ENCODE results near the gene PRSS27.
A peak's percentile ranks its signal among the peaks of the same experiment; 100 is the strongest.

PRSS27 gene

DNA sequence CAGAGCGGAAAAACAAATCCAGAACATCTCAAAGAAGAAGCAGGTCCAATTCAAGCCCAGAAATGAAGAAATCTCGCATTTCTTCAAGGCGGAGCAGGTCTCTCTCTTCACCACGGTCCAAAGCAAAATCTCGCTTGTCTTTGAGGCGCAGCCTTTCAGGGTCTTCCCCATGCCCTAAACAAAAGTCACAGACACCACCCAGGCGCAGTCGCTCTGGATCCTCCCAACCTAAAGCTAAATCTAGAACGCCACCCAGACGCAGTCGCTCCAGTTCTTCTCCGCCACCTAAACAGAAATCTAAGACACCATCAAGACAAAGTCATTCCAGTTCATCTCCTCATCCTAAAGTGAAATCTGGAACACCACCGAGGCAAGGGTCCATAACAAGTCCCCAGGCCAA lies 42.7 kb upstream of the PRSS27 start:
- H3K4me1 ChIP-seq (ENCODE audit: control insufficient read depth, insufficient read depth, low read length, poor library complexity, severe bottlenecking): peaks cover 3% of the 10 kb centered on the region
- 96% methylated on average over 13 of the region's 13 CpGs for WGBS, 2 experiments (ENCODE audit: insufficient coverage in 2 of 2)
- H3K36me3 ChIP-seq (ENCODE audit: control insufficient read depth, insufficient read depth, low read length): peaks cover 100% of the 10 kb centered on the region
- H3K27ac ChIP-seq (ENCODE audit: low read depth, low read length, severe bottlenecking): no peak overlapping the region
- H3K9me3 ChIP-seq (ENCODE audit: control insufficient read depth, low read length): no peaks in the 10 kb centered on the region
- no peak overlapping the region for H3K4me3 ChIP-seq (ENCODE audit: extremely low read depth, insufficient read depth, low read length, poor library complexity, severe bottlenecking)

DNA sequence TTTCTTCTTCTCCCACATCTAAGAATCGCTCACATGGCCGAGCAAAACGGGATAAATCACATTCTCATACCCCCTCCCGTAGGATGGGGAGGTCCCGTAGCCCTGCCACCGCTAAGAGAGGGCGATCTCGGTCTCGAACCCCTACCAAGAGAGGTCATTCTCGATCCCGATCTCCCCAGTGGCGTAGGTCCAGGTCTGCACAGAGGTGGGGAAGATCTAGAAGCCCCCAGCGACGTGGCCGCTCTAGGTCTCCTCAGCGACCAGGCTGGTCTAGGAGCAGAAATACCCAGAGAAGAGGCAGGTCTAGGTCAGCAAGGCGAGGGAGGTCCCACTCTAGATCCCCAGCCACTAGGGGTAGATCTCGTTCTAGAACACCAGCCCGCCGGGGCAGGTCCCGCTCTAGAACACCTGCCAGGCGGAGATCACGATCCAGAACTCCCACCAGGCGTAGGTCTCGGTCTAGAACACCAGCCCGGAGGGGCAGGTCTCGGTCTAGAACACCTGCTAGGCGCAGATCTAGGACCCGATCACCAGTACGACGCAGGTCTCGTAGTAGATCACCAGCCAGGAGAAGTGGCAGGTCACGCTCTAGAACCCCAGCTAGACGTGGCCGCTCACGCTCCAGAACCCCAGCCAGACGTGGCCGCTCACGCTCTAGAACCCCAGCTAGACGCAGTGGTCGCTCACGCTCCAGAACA lies 42.0 kb upstream of the PRSS27 start:
- no peak overlapping the region for H3K27ac ChIP-seq (ENCODE audit: low read depth, low read length, severe bottlenecking)
- H3K4me1 ChIP-seq (ENCODE audit: control insufficient read depth, insufficient read depth, low read length, poor library complexity, severe bottlenecking): peaks cover under 1% of the 10 kb centered on the region
- 97 to 98% methylated on average over 41 to 42 of the region's 42 CpGs for WGBS, 2 experiments (ENCODE audit: insufficient coverage in 2 of 2)
- H3K9me3 ChIP-seq (ENCODE audit: control insufficient read depth, low read length): no peaks in the 10 kb centered on the region
- peaks cover 100% of the 10 kb centered on the region for H3K36me3 ChIP-seq (ENCODE audit: control insufficient read depth, insufficient read depth, low read length)
- H3K4me3 ChIP-seq (ENCODE audit: extremely low read depth, insufficient read depth, low read length, poor library complexity, severe bottlenecking): no peak overlapping the region

DNA sequence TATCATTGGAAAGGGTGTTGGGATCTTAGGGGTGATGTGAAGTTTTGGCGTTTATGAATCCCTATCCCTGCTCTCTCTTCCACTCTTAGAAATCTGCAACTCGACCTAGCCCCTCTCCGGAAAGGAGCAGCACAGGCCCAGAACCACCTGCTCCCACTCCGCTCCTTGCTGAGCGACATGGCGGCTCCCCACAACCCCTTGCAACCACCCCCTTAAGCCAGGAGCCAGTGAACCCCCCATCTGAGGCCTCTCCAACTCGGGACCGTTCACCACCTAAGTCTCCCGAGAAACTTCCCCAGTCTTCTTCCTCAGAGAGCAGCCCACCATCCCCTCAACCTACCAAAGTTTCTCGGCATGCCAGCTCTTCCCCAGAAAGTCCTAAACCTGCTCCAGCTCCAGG lies 41.4 kb upstream of the PRSS27 start:
- Histone ChIP-seq H3K27ac (ENCODE audit: low read depth, low read length, severe bottlenecking) (no peak overlapping the region), H3K4me3 (ENCODE audit: extremely low read depth, insufficient read depth, low read length, poor library complexity, severe bottlenecking) (no peak overlapping the region), H3K36me3 (ENCODE audit: control insufficient read depth, insufficient read depth, low read length) (peaks cover 100% of the 10 kb centered on the region), H3K4me1 (ENCODE audit: control insufficient read depth, insufficient read depth, low read length, poor library complexity, severe bottlenecking) (no peaks in the 10 kb centered on the region), H3K9me3 (ENCODE audit: control insufficient read depth, low read length) (no peaks in the 10 kb centered on the region)
- WGBS, 2 experiments (ENCODE audit: insufficient coverage in 2 of 2): 96 to 100% methylated on average over 1 to 7 of the region's 10 CpGs

DNA sequence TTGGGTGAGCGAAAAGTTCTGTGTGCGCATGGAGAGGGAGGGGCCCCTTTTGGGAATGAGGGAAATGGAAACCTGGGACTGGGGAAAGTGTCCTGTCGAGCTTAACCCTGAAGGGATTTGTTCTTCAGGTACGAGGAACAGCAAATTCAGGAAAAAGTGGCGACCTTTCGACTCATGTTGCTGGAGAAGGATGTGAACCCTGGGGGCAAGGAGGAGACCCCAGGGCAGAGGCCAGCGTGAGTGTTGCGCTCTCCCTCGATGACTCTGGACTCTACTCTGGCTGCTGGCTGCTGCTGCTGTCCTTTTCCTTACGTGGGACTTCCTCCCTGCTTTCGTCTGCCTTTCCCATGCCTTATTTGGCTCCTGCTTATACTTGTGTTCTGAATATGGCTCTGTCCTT lies 37.3 kb upstream of the PRSS27 start:
- Histone ChIP-seq H3K4me1 (ENCODE audit: control insufficient read depth, insufficient read depth, low read length, poor library complexity, severe bottlenecking) (peaks cover 9% of the 10 kb centered on the region), H3K9me3 (ENCODE audit: control insufficient read depth, low read length) (no peaks in the 10 kb centered on the region), H3K4me3 (ENCODE audit: extremely low read depth, insufficient read depth, low read length, poor library complexity, severe bottlenecking) (no peak overlapping the region), H3K27ac (ENCODE audit: low read depth, low read length, severe bottlenecking) (no peak overlapping the region), H3K36me3 (ENCODE audit: control insufficient read depth, insufficient read depth, low read length) (peaks cover 84% of the 10 kb centered on the region)
- WGBS, 2 experiments (ENCODE audit: insufficient coverage in 2 of 2): 98% methylated on average over 11 of the region's 11 CpGs

DNA sequence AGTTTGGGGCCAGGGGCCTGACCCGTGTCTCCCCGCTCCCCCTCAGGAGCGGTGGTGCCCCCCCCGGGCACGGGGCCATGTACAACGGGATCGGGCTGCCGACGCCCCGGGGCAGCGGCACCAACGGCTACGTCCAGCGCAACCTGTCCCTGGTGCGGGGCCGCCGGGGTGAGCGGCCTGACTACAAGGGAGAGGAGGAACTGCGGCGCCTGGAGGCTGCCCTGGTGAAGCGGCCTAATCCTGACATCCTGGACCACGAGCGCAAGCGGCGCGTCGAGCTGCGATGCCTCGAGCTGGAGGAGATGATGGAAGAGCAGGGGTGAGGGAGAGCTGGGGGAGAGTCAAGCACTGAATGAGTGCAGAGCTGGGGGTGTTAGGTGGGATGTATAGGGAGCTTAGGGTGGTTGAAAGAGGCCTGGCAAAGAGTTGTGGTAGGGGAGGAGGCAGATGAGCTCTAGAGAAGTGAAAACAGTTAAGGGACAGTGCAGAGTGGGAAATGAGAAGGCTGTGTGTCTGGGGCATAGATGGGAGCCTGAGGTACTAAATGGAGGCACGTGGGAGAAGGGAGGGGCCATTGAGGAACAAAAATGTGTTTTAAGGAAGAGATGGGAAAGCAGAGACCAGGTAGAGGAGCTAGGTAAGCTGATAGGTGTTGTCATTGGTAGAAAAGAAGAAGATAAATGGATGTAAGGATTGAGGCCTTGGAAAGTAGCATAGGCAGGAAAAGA lies 36.4 kb upstream of the PRSS27 start:
- WGBS, 2 experiments (ENCODE audit: insufficient coverage in 2 of 2): 97% methylated on average over 30 of the region's 30 CpGs
- peaks cover 75% of the 10 kb centered on the region for H3K36me3 ChIP-seq (ENCODE audit: control insufficient read depth, insufficient read depth, low read length)
- H3K27ac ChIP-seq (ENCODE audit: low read depth, low read length, severe bottlenecking): no peak overlapping the region
- no peaks in the 10 kb centered on the region for H3K9me3 ChIP-seq (ENCODE audit: control insufficient read depth, low read length)
- H3K4me1 ChIP-seq (ENCODE audit: control insufficient read depth, insufficient read depth, low read length, poor library complexity, severe bottlenecking): peaks cover 10% of the 10 kb centered on the region
- H3K4me3 ChIP-seq (ENCODE audit: extremely low read depth, insufficient read depth, low read length, poor library complexity, severe bottlenecking): no peak overlapping the region

DNA sequence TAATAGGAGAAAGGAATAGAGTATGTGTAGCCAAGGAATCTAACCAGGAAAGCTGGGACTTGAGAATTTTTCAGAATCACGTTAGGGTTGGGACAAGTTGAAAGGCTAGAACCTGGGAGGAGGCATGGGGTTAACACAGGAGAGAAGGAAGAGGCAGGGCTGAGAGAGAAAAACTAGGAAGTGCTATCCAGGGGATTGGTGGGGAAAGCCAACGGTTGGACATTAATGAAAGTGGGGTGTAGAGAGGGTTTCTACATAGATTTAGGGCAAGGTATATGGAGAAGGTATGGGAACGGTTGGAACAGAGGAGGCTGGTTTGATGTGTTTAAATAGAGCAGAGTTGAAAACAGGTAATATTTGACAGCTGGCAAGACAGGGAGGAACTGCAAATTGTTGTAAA lies 35.1 kb upstream of the PRSS27 start:
- peaks cover 62% of the 10 kb centered on the region for H3K36me3 ChIP-seq (ENCODE audit: control insufficient read depth, insufficient read depth, low read length)

DNA sequence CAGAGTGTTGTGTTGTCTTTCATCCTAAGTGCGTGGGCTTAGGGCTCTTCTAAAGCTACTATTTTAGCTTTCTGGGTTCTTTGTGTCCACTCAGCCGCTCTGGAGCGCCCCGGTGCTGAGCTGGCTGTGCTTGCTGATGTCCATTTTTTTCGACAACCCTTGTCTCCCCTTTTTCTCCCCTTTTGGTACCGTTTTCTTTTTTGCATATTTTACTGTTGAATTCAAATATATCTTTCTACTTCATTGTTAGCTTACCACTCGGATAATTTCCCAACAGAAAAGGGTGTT lies 33.7 kb upstream of the PRSS27 start:
- H3K36me3 ChIP-seq (ENCODE audit: control insufficient read depth, insufficient read depth, low read length): peaks cover 47% of the 10 kb centered on the region
- H3K4me1 ChIP-seq (ENCODE audit: control insufficient read depth, insufficient read depth, low read length, poor library complexity, severe bottlenecking): peaks cover 16% of the 10 kb centered on the region
- H3K4me3 ChIP-seq (ENCODE audit: extremely low read depth, insufficient read depth, low read length, poor library complexity, severe bottlenecking): peak overlapping the region; percentile 90
- H3K27ac ChIP-seq (ENCODE audit: low read depth, low read length, severe bottlenecking): peak overlapping the region; percentile 100
- no peaks in the 10 kb centered on the region for H3K9me3 ChIP-seq (ENCODE audit: control insufficient read depth, low read length)
- WGBS, 2 experiments (ENCODE audit: insufficient coverage in 2 of 2): 0% methylated on average over 4 of the region's 7 CpGs

More for the DNA sequence above, 35.1 kb upstream of the PRSS27 start:
- WGBS, 2 experiments (ENCODE audit: insufficient coverage in 2 of 2): 64 to 68% methylated on average over 3 of the region's 3 CpGs
- peaks cover 16% of the 10 kb centered on the region for H3K4me1 ChIP-seq (ENCODE audit: control insufficient read depth, insufficient read depth, low read length, poor library complexity, severe bottlenecking)
- peak overlapping the region; percentile 90 for H3K4me3 ChIP-seq (ENCODE audit: extremely low read depth, insufficient read depth, low read length, poor library complexity, severe bottlenecking)
- no peak overlapping the region for H3K27ac ChIP-seq (ENCODE audit: low read depth, low read length, severe bottlenecking)
- no peaks in the 10 kb centered on the region for H3K9me3 ChIP-seq (ENCODE audit: control insufficient read depth, low read length)

DNA sequence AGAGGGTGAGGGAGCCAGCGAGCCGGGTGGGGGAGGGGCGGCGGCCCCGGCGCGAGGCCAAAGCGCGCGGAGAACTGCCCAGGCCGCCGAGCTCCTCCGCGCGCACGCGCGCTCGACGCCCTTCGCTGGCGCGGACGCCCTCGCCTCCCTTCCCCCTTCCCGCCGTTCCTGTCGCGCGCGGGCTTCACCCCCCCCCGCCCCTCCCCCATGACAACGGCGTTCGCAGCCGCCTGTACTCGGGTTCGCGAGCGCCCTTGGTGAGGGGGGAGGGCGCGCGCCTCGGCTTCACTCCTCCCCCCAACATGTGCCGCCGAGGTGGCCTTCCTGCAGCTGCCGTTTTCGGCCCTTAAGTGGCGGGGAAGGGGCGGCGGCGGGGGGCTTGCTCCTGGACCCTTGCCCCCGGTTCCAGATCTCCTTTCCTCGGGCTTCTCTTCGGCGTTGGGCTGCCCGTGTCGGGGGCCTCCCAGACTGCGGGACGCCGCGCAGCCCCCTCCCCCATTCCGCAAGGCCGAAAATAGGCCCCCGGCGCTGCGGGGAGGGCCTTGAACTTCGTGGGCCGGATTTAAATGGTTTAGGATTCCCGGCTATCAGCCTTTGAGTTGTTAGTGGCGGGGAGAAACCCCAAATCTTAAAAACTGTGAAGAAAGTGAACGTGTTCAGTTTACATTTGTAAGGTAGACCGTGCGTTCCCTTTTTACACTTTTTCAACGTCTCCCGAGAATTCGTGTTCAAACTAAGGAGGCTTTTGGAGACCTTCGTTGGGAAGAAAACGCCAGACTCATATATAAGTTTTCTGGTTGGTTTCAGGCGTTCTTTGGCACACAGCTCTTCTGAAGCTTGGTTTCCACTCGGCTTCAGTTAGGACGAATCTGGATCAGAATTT lies 33.1 kb upstream of the PRSS27 start:
- Histone ChIP-seq H3K4me3 (ENCODE audit: extremely low read depth, insufficient read depth, low read length, poor library complexity, severe bottlenecking) (peak overlapping the region; percentile 90), H3K4me1 (ENCODE audit: control insufficient read depth, insufficient read depth, low read length, poor library complexity, severe bottlenecking) (peaks cover 16% of the 10 kb centered on the region), H3K9me3 (ENCODE audit: control insufficient read depth, low read length) (no peaks in the 10 kb centered on the region), H3K27ac (ENCODE audit: low read depth, low read length, severe bottlenecking) (peak overlapping the region; percentile 100), H3K36me3 (ENCODE audit: control insufficient read depth, insufficient read depth, low read length) (peaks cover 41% of the 10 kb centered on the region)
- 0 to 1% methylated on average over 33 to 36 of the region's 82 CpGs for whole genome bisulfite sequencing, 2 experiments (ENCODE audit: insufficient coverage in 2 of 2)

DNA sequence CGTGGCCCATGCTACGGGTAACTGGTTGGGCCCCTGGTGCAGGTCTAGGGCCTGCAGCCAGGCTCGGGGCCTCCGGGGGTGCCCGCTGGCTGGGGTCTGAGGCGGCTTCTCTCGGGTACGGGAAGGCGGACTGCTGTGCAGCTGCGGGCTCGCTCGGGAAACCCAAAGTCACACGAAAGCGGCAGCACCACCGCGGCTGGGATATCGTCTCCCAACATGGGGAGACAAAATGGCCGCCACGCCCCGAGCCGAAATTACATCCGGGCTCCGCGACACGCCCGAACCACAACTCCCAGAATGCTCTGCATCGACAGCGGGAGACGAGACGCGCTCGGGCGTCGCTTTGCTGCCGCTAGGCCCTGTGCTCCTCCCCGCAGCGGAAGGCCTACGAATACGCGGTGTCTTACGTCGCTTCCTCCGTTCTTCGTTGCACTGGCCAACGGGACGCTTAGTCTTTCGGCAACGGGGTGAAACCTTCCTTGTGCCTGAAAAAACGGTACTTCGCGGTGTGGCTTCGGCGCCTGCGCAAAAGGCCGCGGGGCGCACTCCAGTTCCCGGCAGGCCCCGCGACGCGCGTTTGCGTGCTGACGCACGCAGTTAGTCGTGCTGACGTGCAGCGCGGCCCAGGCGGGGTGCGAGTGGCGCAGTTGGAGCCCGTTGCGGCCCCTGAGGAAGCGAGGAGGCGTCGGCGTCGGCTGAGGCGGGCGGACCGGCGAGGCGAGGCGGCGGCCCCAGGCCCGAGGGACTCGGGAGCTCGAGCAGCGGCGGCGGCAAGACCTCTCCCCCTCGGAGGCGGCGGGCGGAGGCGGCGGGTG lies 32.2 kb upstream of the PRSS27 start, which contains the start of gene SRRM2:
Gene SRRM2, plus strand, starts transcription at position 604 of the 815 bp plus-strand sequence. CDS start 3,727 bp downstream, outside the sequence.
- peaks cover 16% of the 10 kb centered on the region for H3K4me1 ChIP-seq (ENCODE audit: control insufficient read depth, insufficient read depth, low read length, poor library complexity, severe bottlenecking)

DNA sequence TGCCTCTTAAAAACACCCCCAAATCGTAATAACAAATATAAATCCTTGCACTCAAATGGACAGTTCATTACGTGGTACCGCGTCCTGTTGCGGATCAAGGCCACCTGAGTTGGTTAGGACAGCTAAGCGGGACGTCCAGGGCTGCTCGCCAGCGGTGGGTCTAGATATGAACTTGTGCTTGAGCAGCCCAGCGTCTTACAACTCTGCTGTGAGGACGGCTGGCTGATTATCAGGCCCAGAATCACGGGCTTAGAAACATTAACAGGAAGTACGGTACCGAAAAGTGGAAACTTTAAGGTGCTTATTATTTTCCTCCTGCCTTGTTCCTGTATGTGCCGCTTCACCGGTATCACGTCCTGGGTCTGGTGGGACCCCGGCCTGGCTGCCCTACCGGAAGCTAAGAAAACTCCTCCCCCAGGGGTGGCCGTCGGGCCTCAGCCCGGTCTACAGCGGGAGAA lies 31.6 kb upstream of the PRSS27 start:
- peak overlapping the region; percentile 100 for H3K27ac ChIP-seq (ENCODE audit: low read depth, low read length, severe bottlenecking)
- WGBS, 2 experiments (ENCODE audit: insufficient coverage in 2 of 2): 27 to 28% methylated on average over 21 to 23 of the region's 23 CpGs
- no peaks in the 10 kb centered on the region for H3K9me3 ChIP-seq (ENCODE audit: control insufficient read depth, low read length)
- peak overlapping the region; percentile 90 for H3K4me3 ChIP-seq (ENCODE audit: extremely low read depth, insufficient read depth, low read length, poor library complexity, severe bottlenecking)
- H3K4me1 ChIP-seq (ENCODE audit: control insufficient read depth, insufficient read depth, low read length, poor library complexity, severe bottlenecking): peaks cover 16% of the 10 kb centered on the region
- H3K36me3 ChIP-seq (ENCODE audit: control insufficient read depth, insufficient read depth, low read length): peaks cover 27% of the 10 kb centered on the region

More for the DNA sequence above, 32.2 kb upstream of the PRSS27 start, which contains the start of gene SRRM2:
- Histone ChIP-seq H3K27ac (ENCODE audit: low read depth, low read length, severe bottlenecking) (peak within 1 kb of the TSS; percentile 100), H3K9me3 (ENCODE audit: control insufficient read depth, low read length) (no peaks in the 10 kb centered on the region), H3K4me3 (ENCODE audit: extremely low read depth, insufficient read depth, low read length, poor library complexity, severe bottlenecking) (peak within 1 kb of the TSS; percentile 90), H3K36me3 (ENCODE audit: control insufficient read depth, insufficient read depth, low read length) (peaks cover 33% of the 10 kb centered on the region)
- WGBS, 2 experiments (ENCODE audit: insufficient coverage in 2 of 2): 0 to 1% methylated on average over 85 to 89 of the region's 99 CpGs
